Measurements from ENCODE around the gene USP40.

The USP40 gene

GRCh38 chr2:233499928-233500327 lies 66.7 kb downstream of the USP40 start:
- no peaks in the 10 kb centered on the region for H3K4me1 ChIP-seq (ENCODE audit: control insufficient read depth, insufficient read depth, low read length, poor library complexity, severe bottlenecking)

GRCh38 chr2:233498126-233498525 lies 68.5 kb downstream of the USP40 start:
- Histone ChIP-seq H3K27me3 (replicated peaks; ENCODE audit: control insufficient read depth, insufficient read depth, low read length, poor library complexity, severe bottlenecking) (no peaks in the 10 kb centered on the region), H3K36me3 (ENCODE audit: control insufficient read depth, insufficient read depth, low read length) (no peaks in the 10 kb centered on the region), H3K4me1 (ENCODE audit: control insufficient read depth, insufficient read depth, low read length, poor library complexity, severe bottlenecking) (no peaks in the 10 kb centered on the region), H3K4me3 (ENCODE audit: insufficient read depth, low read depth, low read length, poor library complexity, severe bottlenecking) (no peak overlapping the region), H3K9me3 (ENCODE audit: control insufficient read depth, low read length) (peaks cover 4% of the 10 kb centered on the region), H3K27ac (ENCODE audit: insufficient read depth, low read length, poor library complexity, severe bottlenecking) (no peak overlapping the region)
- DNase-seq: no peak

More at GRCh38 chr2:233499928-233500327, 66.7 kb downstream of the USP40 start:
- H3K36me3 ChIP-seq (ENCODE audit: control insufficient read depth, insufficient read depth, low read length): no peaks in the 10 kb centered on the region
- no peak for DNase-seq
- H3K4me3 ChIP-seq (ENCODE audit: insufficient read depth, low read depth, low read length, poor library complexity, severe bottlenecking): no peak overlapping the region
- H3K27ac ChIP-seq (ENCODE audit: insufficient read depth, low read length, poor library complexity, severe bottlenecking): no peak overlapping the region
- peaks cover 7% of the 10 kb centered on the region for H3K9me3 ChIP-seq (ENCODE audit: control insufficient read depth, low read length)
- H3K27me3 ChIP-seq (replicated peaks; ENCODE audit: control insufficient read depth, insufficient read depth, low read length, poor library complexity, severe bottlenecking): no peaks in the 10 kb centered on the region

GRCh38 chr2:233497692-233498091 lies 68.9 kb downstream of the USP40 start:
- Histone ChIP-seq H3K9me3 (ENCODE audit: control insufficient read depth, low read length) (peaks cover 4% of the 10 kb centered on the region), H3K27me3 (replicated peaks; ENCODE audit: control insufficient read depth, insufficient read depth, low read length, poor library complexity, severe bottlenecking) (no peaks in the 10 kb centered on the region), H3K27ac (ENCODE audit: insufficient read depth, low read length, poor library complexity, severe bottlenecking) (no peak overlapping the region), H3K36me3 (ENCODE audit: control insufficient read depth, insufficient read depth, low read length) (peaks cover 4% of the 10 kb centered on the region), H3K4me1 (ENCODE audit: control insufficient read depth, insufficient read depth, low read length, poor library complexity, severe bottlenecking) (no peaks in the 10 kb centered on the region), H3K4me3 (ENCODE audit: insufficient read depth, low read depth, low read length, poor library complexity, severe bottlenecking) (no peak overlapping the region)
- DNase-seq: no peak

DNA sequence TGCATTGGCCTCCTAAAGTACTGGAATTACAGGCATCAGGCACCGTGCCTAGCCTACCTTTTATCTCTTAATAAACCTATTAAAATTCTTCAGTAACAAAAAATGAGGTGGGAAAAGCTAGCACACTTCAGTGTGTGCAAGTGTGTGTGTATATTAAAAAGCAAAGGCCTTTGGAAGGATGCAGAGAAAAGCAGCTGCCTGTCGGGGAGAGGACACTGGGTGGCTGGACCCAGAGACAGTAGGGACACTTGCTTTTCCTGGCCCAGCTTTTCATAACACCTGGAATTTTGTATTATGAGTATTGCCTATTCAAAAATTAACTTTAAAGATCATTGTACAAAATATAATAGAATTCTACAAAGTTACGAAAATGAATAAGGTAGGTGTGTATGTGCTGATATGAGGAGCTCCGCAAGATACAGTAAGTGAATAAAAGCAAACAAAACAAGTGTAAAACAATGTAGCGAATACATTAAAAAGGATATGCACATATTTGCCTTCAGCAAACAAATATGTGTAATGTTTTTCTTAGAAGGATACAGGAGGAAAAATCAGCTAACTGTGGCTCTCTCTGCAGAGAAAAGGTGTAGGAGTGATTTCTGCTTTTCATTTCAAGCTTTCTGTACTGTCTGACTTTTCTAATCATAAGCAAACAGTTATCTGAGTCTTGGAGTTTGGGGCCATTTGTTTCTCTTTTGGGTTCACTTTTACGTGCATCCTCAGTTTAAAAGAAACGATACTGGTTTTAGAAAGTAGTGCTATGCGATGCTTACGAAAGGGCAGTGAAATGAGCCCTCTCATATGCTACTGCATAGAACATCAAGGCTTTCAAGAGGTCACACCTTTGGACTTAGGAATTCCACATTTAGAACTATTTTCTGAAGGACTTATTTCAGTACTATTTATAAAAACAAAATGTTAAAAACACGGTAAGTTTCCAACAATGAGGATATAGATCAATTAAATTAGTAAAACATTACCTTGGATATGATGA lies 70.8 kb downstream of the USP40 start:
- no peak overlapping the region for H3K4me3 ChIP-seq (ENCODE audit: insufficient read depth, low read depth, low read length, poor library complexity, severe bottlenecking)
- H3K9me3 ChIP-seq (ENCODE audit: control insufficient read depth, low read length): no peaks in the 10 kb centered on the region
- peaks cover 4% of the 10 kb centered on the region for H3K36me3 ChIP-seq (ENCODE audit: control insufficient read depth, insufficient read depth, low read length)
- no peaks in the 10 kb centered on the region for H3K4me1 ChIP-seq (ENCODE audit: control insufficient read depth, insufficient read depth, low read length, poor library complexity, severe bottlenecking)
- no peak for DNase-seq
- no peak overlapping the region for H3K27ac ChIP-seq (ENCODE audit: insufficient read depth, low read length, poor library complexity, severe bottlenecking)
- no peaks in the 10 kb centered on the region for H3K27me3 ChIP-seq (replicated peaks; ENCODE audit: control insufficient read depth, insufficient read depth, low read length, poor library complexity, severe bottlenecking)

- Histone ChIP-seq H3K27ac (ENCODE audit: insufficient read depth, low read length, poor library complexity, severe bottlenecking) (no peak overlapping the region), H3K9me3 (ENCODE audit: control insufficient read depth, low read length) (no peaks in the 10 kb centered on the region), H3K4me3 (ENCODE audit: insufficient read depth, low read depth, low read length, poor library complexity, severe bottlenecking) (no peak overlapping the region), H3K36me3 (ENCODE audit: control insufficient read depth, insufficient read depth, low read length) (peaks cover 10% of the 10 kb centered on the region), H3K4me1 (ENCODE audit: control insufficient read depth, insufficient read depth, low read length, poor library complexity, severe bottlenecking) (no peaks in the 10 kb centered on the region), H3K27me3 (replicated peaks; ENCODE audit: control insufficient read depth, insufficient read depth, low read length, poor library complexity, severe bottlenecking) (no peaks in the 10 kb centered on the region)
- no peak for DNase-seq
These were observed 73.8 kb downstream of the USP40 start for GRCh38 chr2:233492751-233493150.

GRCh38 chr2:233492078-233492477 lies 74.5 kb downstream of the USP40 start:
- no peaks in the 10 kb centered on the region for H3K4me1 ChIP-seq (ENCODE audit: control insufficient read depth, insufficient read depth, low read length, poor library complexity, severe bottlenecking)
- no peak overlapping the region for H3K4me3 ChIP-seq (ENCODE audit: insufficient read depth, low read depth, low read length, poor library complexity, severe bottlenecking)
- no peaks in the 10 kb centered on the region for H3K9me3 ChIP-seq (ENCODE audit: control insufficient read depth, low read length)
- DNase-seq: no peak
- H3K27ac ChIP-seq (ENCODE audit: insufficient read depth, low read length, poor library complexity, severe bottlenecking): no peak overlapping the region
- peaks cover 10% of the 10 kb centered on the region for H3K36me3 ChIP-seq (ENCODE audit: control insufficient read depth, insufficient read depth, low read length)
- no peaks in the 10 kb centered on the region for H3K27me3 ChIP-seq (replicated peaks; ENCODE audit: control insufficient read depth, insufficient read depth, low read length, poor library complexity, severe bottlenecking)

GRCh38 chr2:233491326-233491725 lies 75.3 kb downstream of the USP40 start:
- Histone ChIP-seq H3K9me3 (ENCODE audit: control insufficient read depth, low read length) (no peaks in the 10 kb centered on the region), H3K4me3 (ENCODE audit: insufficient read depth, low read depth, low read length, poor library complexity, severe bottlenecking) (no peak overlapping the region), H3K36me3 (ENCODE audit: control insufficient read depth, insufficient read depth, low read length) (peaks cover 10% of the 10 kb centered on the region), H3K27ac (ENCODE audit: insufficient read depth, low read length, poor library complexity, severe bottlenecking) (no peak overlapping the region), H3K27me3 (replicated peaks; ENCODE audit: control insufficient read depth, insufficient read depth, low read length, poor library complexity, severe bottlenecking) (no peaks in the 10 kb centered on the region), H3K4me1 (ENCODE audit: control insufficient read depth, insufficient read depth, low read length, poor library complexity, severe bottlenecking) (no peaks in the 10 kb centered on the region)
- no peak for DNase-seq

- peaks cover 10% of the 10 kb centered on the region for H3K36me3 ChIP-seq (ENCODE audit: control insufficient read depth, insufficient read depth, low read length)
- H3K4me1 ChIP-seq (ENCODE audit: control insufficient read depth, insufficient read depth, low read length, poor library complexity, severe bottlenecking): no peaks in the 10 kb centered on the region
- no peaks in the 10 kb centered on the region for H3K9me3 ChIP-seq (ENCODE audit: control insufficient read depth, low read length)
- no peaks in the 10 kb centered on the region for H3K27me3 ChIP-seq (replicated peaks; ENCODE audit: control insufficient read depth, insufficient read depth, low read length, poor library complexity, severe bottlenecking)
- H3K4me3 ChIP-seq (ENCODE audit: insufficient read depth, low read depth, low read length, poor library complexity, severe bottlenecking): no peak overlapping the region
- no peak overlapping the region for H3K27ac ChIP-seq (ENCODE audit: insufficient read depth, low read length, poor library complexity, severe bottlenecking)
- DNase-seq: no peak
These were observed 75.8 kb downstream of the USP40 start for GRCh38 chr2:233490831-233491230.

GRCh38 chr2:233489666-233490065 lies 76.9 kb downstream of the USP40 start:
- no peaks in the 10 kb centered on the region for H3K27me3 ChIP-seq (replicated peaks; ENCODE audit: control insufficient read depth, insufficient read depth, low read length, poor library complexity, severe bottlenecking)
- no peaks in the 10 kb centered on the region for H3K9me3 ChIP-seq (ENCODE audit: control insufficient read depth, low read length)
- H3K27ac ChIP-seq (ENCODE audit: insufficient read depth, low read length, poor library complexity, severe bottlenecking): no peak overlapping the region
- H3K4me1 ChIP-seq (ENCODE audit: control insufficient read depth, insufficient read depth, low read length, poor library complexity, severe bottlenecking): no peaks in the 10 kb centered on the region
- no peak overlapping the region for H3K4me3 ChIP-seq (ENCODE audit: insufficient read depth, low read depth, low read length, poor library complexity, severe bottlenecking)
- H3K36me3 ChIP-seq (ENCODE audit: control insufficient read depth, insufficient read depth, low read length): peaks cover 22% of the 10 kb centered on the region
- DNase-seq: no peak

- no peak overlapping the region for H3K27ac ChIP-seq (ENCODE audit: insufficient read depth, low read length, poor library complexity, severe bottlenecking)
- no peaks in the 10 kb centered on the region for H3K9me3 ChIP-seq (ENCODE audit: control insufficient read depth, low read length)
- DNase-seq: no peak
- H3K4me1 ChIP-seq (ENCODE audit: control insufficient read depth, insufficient read depth, low read length, poor library complexity, severe bottlenecking): no peaks in the 10 kb centered on the region
- H3K4me3 ChIP-seq (ENCODE audit: insufficient read depth, low read depth, low read length, poor library complexity, severe bottlenecking): no peak overlapping the region
- H3K27me3 ChIP-seq (replicated peaks; ENCODE audit: control insufficient read depth, insufficient read depth, low read length, poor library complexity, severe bottlenecking): no peaks in the 10 kb centered on the region
- H3K36me3 ChIP-seq (ENCODE audit: control insufficient read depth, insufficient read depth, low read length): peaks cover 24% of the 10 kb centered on the region
These were observed 77.4 kb downstream of the USP40 start for GRCh38 chr2:233489143-233489542.

All from effector memory CD4-positive, alpha-beta T cell (primary cell).